Ishikawa (cell line): ENCODE measurements around the gene TRIM5.

ENCODE experiments used
- CEBPB ChIP-seq: IDR thresholded peaks from 2 replicates; pipeline ENCODE4 v1.6.1; 2012
- CREB1 ChIP-seq: IDR thresholded peaks from 2 replicates; pipeline ENCODE4 v1.6.1; 2012; ENCODE audit warnings: low read depth
- EP300 ChIP-seq: IDR thresholded peaks from 2 replicates; pipeline ENCODE4 v1.6.1; 2012; ENCODE audit warnings: borderline replicate concordance
- RAD21 ChIP-seq: IDR thresholded peaks from 2 replicates; pipeline ENCODE4 v1.6.1; 2012; ENCODE audit warnings: low read depth
- REST ChIP-seq: IDR thresholded peaks from 2 replicates; pipeline ENCODE4 v1.6.1; 2012; ENCODE audit warnings: low read depth, mild to moderate bottlenecking
- TCF12 ChIP-seq: IDR thresholded peaks from 2 replicates; pipeline ENCODE4 v1.6.1; 2012; ENCODE audit warnings: low read depth
- TEAD4 ChIP-seq: IDR thresholded peaks from 2 replicates; pipeline ENCODE4 v1.6.1; 2012
- TF ChIP-seq, protein P1 (sequence below): IDR thresholded peaks from 2 replicates; pipeline ENCODE4 v1.6.1; 2012

DNA sequence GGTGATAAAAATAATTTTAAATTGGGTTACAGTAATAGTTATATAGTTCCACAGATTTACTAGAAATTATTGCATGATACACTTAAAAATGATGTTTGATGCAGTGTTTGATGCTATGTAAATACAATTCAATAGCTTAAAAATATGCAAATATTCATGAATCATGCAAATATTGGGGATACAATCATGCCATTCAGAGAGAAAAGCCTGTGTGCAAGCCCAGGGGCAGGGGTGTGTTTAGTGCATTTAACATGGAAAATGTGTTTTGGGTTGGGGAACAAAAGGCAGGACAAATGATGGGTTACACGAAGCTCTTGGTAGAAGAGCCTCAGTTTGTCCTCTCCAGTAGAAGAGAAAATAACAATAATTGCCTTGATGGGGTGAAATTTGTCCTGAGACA, 10.7 kb upstream of the TRIM5 start:
- TF ChIP-seq CEBPB = no peak
- no peak for TF ChIP-seq TCF12
- TF ChIP-seq, protein P1, sequence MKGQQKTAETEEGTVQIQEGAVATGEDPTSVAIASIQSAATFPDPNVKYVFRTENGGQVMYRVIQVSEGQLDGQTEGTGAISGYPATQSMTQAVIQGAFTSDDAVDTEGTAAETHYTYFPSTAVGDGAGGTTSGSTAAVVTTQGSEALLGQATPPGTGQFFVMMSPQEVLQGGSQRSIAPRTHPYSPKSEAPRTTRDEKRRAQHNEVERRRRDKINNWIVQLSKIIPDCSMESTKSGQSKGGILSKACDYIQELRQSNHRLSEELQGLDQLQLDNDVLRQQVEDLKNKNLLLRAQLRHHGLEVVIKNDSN = no peak
- TF ChIP-seq RAD21 = no peak
- no peak for TF ChIP-seq REST
- no peak for TF ChIP-seq CREB1
- TF ChIP-seq EP300 = no peak
- no peak for TF ChIP-seq TEAD4
